Midbrain (tissue), 1 donor: ENCODE results near the gene NLGN1.
"Not testable (repeated sequence)": the region's sequence is repeated elsewhere in the genome, so short reads cannot be mapped to it uniquely, and the experiment has no call there.

Source experiments
- DNase-seq: peaks from one replicate; lab custom pipeline; 2025; lab: John Stamatoyannopoulos, UW

Gene NLGN1

DNA sequence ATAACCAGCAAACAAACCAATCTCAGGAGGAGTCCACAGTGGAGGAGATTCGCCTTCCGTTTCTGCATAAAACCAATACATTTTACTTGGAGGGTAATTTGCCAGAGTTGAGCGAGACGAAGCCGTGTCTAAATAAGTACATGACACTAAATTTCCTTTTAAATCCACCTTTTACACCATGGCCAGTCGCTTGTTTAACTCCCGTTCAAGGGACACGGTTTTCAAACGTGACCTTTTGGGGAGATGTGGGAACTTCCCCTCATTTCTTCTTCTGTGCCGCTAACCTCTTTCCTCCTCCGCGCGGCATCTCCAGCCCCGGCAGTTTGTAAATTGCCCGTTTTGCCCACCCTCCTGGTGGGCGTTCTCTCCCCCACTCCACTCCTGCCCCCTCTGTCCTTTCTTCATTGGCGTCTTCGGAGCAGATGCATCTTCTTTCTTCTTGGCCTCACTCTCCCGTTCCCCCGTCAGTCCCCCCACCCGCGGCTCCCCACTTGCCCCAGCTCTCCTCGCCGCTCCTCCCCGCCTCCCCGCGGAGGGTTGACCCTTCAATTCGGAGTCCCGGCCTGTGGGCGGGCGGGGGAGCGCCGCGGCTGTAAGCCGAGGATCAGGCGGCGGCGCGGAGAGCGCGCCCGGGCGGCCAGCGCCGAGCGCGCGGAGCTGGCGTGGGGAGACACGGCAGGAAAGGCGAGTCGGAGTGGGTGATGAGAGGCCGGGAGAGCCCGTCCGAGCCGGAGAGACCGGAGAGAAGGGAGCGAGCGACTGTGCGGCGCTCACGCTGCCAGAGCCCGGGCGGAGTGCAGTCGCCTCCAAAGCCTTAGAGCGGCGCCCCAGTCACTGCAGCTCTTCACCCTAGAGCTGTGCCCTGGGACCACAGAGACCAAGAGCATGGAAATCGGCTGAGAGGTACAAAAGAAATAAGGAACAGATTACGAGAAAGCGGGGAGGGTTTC lies at the start of gene NLGN1:
Gene NLGN1, plus strand, starts transcription at position 584 of the 950 bp plus-strand sequence.
- peak; percentile 82 for DNase-seq

DNA sequence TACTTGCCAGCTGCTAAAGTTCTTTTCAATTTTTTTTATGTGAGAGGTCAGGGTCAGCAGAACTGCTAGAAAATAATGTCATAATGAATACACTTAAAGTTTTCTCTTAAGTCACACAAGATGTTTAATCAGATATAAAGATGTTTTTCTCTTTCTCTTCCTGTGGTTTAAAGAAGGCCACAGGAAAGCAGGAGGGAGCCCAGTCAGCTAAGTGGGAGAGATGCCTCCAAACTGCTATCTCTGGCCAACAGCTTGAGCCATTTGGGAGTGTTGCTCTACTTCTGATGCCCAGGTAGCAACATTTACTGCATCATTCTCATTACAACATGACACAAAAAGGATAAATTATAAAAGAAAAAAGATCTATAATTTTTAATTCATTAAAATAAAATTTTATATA lies 45.7 kb upstream of the NLGN1 start:
- DNase-seq, result no peak

DNA sequence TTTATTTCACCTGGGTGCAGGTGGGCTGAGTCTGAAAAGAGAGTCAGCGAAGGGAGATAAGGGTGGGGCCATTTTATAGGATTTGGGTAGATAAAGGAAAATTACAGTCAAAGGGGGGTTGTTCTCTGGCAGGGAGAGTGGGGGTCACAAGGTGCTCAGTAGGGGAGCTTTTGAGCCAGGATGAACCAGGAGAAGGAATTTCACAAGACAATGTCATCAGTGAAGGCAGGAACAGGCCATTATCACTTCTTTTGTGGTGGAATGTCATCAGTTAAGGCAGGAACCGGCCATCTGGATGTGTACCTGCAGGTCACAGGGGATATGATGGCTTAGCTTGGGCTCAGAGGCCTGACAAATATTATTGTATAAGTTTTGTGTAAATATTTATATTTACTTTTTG lies 44.4 kb upstream of the NLGN1 start:
- not testable (repeated sequence) for DNase-seq

DNA sequence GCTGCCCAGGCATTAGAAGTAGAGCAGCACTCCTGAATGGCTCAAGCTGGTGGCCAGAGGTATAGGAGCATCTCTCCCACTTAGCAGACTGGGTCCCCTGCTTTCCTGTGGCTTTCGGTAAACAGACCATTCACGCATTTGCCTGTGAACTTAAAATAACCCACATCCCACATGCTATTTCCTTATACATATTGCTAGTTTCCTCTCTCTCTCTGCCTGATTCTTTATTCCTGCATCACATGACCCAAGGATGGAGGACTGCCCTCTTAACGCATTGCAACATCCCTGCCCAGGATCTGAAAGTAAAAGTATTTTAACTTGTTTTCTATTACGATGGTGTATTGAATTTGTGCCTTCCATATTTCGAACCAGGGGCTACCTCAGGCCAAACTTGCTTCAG lies 43.4 kb upstream of the NLGN1 start:
- DNase-seq, result no peak

DNA sequence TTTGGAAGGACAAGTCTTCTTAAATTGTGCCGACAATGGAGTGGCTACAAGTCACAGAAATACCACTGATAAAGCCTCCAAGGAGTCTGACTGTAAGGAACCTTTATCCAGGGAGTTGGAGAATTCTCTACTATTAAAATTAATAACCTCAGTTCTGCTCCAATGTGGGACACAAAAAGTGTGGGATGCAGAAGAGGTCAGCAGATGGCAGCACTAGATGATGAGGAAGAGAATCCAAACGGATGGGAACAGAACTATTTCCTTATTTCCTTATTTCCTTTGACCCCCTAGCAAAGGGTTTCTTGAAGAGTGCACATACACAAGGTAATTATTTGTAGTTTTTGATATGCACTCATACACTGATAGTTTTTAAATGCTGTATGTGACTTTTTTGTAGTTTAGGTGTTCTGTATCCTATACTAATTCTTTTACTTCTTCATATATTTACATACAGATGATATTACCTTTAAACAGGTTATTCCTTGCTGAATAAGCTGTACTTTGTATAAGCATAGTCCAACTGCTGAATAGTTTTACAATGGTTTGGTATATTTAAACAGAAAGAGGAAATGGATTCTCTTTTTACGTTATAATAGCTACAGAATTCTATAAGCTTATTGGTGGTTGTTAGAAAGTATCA lies 25.6 kb upstream of the NLGN1 start:
- DNase-seq, result peak; percentile 56

DNA sequence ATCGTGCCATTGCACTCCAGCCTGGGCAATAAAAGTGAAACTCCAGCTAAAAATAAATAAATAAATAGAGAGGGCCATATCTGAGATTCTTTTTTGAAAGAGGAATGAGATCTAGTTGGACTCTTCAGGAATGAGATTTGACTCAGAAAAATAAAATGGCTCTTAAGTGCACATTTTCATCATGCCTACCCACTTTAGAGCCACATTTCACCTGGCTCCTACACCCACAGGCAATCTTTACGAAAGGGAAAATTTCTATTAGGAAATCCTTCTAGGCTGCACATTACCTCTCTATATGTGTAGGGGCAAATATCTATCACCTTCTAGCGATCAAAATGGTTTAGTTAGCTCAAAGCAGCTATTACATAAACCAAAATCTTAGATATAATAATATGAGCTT lies 16.9 kb upstream of the NLGN1 start:
- no peak for DNase-seq

DNA sequence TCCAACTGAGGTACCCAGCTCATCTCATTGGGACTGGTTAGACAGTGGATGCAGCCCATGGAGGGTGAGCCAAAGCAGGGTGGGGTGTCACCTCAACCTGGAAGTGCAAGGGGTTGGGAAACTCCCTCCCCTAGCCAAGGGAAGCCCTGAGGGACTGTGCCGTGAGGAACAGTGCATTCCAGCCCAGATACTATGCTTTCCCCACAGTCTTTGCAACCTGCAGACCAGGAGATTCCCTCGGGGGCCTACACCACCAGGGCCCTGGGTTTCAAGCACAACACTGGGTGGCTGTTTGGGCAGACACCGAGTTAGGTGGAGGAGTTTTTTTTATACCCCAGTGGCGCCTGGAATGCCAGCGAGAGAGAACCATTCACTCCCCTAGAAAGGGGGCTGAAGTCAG lies 15.6 kb upstream of the NLGN1 start:
- not testable (repeated sequence) for DNase-seq

DNA sequence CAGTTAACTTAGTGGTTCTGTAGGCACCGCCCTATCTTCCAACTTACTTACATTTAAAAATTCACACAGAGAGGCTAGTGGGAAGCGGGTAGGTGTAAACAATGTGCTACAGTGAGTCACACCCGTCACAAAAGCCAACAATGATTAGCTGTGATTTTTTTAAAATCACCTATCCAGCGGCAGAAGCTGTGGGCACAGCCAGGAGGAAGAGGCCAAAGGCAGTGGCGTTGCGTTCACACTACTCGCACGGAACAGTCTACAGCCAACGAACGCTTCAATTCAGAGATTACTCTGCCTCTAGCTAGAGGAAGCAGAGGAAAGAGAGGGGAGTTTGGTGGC lies 2.5 kb upstream of the NLGN1 start:
- peak; percentile 53 for DNase-seq

DNA sequence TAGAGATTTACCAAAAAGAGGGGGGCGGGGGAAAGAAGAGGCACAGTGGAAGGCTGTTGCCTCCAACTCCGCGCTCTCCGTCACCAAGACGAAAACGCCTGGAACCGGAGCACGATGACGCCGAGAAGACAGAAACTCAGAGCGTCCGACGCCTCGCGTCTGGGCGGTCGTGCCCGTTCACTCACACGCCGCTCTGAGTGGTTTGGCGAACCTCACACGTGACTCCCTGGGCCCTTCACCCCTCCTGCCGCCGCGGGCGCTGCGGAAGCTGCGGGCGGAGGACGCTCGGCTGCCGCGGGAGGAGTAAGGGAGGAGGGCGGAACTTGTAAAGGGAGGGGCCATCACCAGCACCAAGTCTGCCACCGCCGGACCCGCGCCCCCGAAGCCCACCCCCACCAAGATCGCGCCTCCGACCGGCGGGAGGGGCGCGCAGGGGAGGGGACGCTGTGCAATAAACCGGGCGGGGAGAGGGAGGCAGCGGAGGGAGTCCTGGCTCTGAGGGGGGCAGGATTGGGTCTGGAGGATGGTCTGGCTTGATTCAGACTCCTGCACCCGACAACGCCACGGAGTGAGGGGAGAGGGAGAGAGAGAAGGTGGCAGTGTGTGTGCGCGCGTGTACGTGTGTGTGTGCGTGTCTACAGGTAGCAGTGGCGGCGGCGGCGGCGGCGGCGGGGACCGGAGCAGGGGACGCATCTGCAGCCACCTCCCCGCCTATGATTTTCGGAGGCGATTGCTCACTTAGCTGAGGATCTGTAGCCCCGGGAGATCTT lies 1.9 kb upstream of the NLGN1 start:
- DNase-seq, result peak; percentile 92

DNA sequence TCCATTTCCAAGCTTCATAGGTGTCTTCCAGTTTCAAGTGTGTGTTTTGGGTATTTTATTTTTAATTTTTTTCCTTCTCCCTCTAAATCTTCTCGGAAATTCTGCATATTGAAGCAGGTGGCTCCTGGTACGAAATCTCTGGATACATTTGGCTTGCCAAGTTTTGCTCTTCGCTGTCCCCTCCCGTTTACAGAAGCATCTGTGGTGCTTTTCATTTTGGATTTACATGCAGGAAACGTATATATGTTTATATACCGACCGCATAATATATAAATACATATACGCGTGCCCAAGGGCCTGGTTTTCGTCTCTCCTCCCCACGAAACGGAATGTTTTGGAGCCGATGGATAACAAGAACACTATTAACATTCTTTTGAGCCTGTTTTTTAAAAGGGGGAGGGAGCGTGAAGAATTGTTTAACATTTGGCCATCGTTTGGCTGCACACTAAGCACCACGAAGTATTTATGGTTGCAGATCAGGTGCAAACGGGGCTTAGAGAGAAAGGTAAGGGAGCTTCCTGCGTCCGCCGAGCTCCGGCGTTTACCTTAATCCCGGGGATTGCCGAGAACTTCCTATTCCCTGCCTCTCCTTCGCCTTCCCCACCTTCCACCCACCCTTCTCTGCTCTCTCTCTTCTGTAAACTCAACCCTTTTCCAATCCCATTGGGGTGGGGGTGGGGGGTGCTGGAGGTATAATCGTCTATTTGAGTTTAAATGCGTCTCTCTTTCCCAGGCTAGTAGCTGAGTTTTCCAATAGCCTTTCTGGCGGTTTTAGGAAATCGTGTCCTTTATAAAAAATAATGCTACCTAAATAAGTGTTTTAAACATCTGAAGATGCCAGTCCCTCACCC lies 1.1 kb upstream of the NLGN1 start:
- peak; percentile 43 for DNase-seq

DNA sequence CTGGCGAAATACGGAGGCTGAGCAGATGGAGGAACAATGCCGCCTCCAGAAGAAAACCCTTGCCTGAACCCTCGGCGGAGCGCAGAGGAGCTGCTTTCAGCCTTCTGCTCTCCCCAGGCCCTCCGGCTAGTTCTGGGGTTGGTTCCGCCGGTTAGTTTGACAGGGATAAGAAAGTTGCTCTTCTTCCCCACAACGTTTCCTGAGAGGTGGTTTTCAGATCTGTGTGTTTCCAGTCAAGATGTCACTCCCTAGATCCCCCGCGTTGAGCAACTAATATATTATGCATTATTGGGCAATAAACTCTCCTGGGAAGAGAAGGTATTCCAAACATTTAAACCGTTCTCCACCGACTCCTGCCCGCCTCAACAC lies 551 bp downstream of the NLGN1 start:
- DNase-seq, result peak; percentile 62

DNA sequence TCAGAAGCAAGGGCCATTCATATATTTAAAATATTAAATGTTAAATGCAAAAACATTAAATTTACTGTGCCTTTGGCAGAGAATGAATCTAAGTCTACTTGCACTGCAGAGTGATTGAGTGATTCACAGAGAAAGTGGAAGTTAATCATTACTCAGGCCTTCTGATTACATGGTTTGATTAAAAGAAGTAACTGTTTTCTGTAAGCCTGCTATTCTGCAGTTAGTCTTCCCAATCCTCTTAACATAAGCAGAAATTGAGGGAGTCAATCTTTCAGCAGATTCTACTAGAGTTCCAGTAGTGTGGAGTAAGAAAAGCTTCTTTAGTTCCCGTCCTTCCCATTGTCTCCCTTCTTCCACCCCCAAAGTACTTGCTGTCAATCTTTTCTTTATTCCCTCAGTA lies 1.5 kb downstream of the NLGN1 start:
- DNase-seq, result no peak

DNA sequence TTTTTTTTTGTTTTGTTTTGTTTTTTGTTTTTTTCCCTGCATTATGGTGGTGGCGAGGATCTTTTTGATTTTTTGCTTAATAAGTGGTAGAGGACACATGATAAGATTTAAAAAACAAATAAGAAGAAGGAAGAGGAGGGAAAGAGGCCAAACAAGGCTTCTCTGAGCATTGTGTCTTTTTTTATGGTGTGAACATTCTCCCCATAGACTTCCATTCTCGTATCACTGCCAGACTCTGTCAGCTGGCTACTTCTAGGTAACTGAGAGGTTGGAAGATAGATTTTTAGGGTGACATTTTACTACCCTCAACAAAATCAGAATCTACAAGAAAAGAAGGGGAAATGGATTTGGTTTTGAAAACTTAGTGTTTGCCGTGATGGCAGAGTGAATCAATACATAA lies 3.8 kb downstream of the NLGN1 start:
- no peak for DNase-seq

DNA sequence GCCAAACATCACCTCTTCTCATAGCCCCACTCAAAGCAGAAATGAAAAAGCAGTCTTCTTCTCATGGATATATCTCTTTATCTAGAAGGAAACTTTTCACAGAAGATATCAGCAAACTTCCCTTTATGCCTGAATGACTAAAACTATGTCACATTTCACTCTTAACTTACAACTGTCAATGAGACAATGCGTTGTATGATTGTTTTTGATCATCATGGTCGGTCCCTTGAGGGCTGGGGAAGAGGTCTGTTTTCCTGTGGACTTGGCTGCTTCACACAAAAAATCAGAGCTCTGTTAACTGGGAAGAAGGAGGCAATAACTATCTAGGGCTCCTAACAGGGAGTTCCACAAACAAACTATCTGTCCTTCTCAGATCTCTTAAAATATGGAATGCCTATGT lies 5.1 kb downstream of the NLGN1 start:
- no peak for DNase-seq

DNA sequence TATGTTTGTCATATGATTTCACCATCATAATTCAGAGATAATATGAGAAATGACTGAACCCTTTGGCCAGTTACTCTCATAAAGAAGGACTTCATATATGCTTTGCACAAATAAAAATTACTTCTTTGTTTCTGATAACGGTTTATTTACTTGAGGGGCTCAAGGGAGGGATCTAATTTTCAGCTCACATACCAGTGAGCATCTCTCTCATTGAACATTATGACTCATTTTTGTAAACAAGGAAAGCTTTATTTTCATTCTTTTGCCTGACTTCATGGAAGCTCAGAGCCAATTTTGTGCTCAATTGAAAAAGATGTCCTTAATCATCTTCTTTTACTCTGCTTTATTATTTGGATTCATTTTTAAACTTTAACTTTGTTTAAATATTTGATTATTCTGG lies 5.8 kb downstream of the NLGN1 start:
- DNase-seq, result peak; percentile 59

DNA sequence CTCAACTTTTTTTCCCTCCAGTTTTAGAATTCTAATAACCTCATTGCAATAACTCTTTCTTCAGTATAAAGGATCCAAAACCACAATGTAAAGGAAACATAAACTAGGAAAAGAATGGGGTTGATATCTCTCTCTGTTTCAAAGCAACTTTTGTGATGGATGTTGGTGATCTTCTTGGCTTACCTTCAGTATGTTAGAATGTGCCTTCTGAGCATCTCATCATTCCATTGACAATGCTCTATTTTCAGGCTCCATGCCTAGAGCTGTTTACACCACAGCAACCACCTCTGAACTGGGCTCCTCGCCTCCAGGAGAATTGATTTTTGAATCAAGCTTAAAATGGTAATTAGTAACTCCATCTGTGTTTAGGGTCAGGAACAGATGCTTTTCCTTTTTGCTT lies 6.6 kb downstream of the NLGN1 start:
- peak; percentile 34 for DNase-seq

DNA sequence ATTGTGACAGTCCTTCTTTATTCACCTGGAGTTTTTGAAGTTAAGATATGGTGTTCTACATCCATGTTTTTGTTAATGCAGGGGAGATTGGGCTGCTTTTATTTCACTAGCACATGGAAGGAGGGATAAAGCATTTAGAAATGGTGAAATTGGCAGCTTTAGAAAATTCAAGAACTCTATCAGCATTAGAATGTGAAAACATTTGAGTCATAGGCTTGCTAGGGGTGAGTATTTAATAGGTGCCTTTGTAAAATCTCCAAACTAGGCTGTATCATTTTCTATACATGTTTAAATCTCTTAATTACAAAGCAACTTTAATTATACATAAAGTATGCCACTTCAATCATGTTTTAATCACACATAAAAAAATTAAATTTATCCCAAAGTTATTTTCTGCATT lies 12.9 kb downstream of the NLGN1 start:
- no peak for DNase-seq

DNA sequence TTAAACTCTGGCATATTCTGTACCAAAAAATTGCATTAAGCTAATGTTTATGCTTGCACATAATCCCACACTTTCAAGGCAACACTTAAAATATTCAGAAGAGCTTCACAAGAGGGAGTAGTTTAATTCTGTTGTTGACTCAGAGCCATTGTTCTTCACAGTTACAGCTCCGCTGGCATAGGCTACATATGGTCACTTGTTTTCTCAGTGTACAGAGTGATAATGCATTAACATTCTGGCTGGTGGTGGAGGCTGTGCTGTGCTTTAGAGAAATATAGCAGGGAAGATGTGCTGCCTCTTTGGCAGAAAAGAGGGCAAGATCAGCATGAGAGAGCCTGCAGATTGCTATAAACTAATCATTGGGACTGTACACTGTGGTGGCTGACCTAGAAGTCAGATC lies 13.3 kb downstream of the NLGN1 start:
- DNase-seq, result peak; percentile 36

DNA sequence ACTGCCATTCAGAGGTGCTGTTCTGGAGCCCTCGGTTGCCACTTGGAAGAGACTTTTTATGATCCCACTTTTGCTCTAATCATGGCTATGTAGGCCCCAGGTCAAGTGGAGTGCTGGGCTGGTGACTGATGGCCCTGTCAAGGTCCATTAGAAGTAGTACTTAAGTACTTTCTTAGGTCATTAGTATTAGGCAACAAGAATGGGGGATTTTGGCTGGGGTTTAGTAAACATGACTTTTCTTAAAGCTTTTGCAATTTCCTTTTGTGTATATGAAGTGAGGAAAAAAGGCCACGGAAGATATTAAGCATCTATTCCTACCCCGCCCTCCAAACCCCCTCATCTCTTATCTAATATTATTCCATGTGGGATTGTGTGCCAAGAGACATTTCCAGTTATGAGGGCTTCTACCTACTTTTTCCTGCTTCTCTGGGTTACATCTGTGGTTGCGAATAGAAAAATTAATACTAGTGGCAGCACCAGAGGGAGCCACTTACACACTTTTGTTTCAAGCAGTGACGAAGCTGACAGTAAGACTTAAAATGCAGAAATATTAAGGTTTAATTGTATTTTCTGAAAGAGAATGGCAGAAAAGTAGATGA lies 13.9 kb downstream of the NLGN1 start:
- peak; percentile 73 for DNase-seq

DNA sequence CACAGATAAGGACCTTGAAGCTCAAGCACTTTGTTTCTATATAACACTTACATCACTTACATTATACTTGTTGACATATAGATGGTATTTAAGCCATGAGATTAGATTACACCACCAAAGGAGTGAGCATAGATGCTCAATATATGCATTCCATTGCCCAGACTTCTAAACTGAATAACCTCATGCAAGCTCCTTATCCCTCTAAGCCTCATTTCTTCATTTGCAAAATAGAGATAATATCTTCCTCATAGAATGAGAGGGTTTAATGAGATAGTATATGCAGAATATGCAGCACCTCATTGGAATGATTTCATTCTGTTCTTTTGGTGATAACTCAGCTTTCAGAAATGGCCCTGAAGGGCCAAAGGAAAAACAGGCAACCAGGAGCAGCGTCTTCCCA lies 18.5 kb downstream of the NLGN1 start:
- no peak for DNase-seq

DNA sequence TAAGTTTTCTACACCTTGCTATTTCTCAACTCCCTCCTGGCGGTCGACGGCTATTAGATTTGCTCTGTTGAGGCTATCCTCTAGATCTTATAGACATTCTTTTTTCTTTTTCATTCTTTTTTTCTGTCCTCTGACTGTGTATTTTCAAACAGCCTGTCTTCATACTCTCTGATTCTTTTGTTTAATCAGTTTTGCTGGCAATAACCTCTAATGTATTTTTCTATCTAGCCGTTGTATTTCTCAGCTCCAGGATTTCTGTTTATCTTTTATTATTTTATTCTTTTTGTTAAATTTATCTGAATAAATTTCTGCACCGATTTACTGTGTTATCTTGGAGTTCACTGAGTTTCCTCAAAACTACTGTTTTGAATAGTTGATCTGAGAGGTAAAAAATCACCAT lies 31.5 kb downstream of the NLGN1 start:
- no peak for DNase-seq

DNA sequence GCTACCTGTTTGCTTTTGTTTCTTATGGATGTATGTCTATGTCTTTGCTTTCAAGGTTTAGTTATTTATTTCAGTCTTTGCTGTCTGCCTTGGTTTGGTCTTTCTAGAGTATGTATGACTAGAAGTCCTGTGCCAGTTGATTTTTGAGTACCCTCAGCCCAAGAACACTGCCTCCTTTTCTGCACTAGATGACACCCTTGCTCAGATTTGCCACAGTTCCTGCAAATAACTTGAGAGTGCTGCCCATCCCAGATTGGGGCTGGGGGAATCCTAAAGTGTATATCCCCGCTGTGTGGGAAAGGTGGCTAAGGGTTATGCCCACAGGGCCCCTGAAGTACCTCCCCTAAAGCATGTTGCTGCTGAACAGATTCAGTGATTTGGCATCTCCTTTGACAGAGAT lies 32.0 kb downstream of the NLGN1 start:
- no peak for DNase-seq
